Right renal pelvis (tissue), 4 donors: ENCODE data around the gene CHCHD6. TPM values are rescaled to one million over a fixed set of nuclear protein-coding genes. Genes with fewer than 3 reads are reported as not detected.

ENCODE experiments used
- DNase-seq, 4 donors: peaks; one replicate each; pipeline ENCODE4 v3.0.0-alpha.2; 2013; ENCODE audit warnings: low read depth in 4 of 4, low spot score in 3 of 4, missing footprints in 1 of 4
- polyA plus RNA-seq, 4 donors: library from polyadenylated mRNA; unstranded; fragments of 120-200 nt; gene quantifications; one replicate each; pipeline ENCODE4 v1.2.1, GENCODE V29; 2013; ENCODE audit not compliant: insufficient read length in 4 of 4

CHCHD6 gene
- polyA plus RNA-seq, 4 donors = 17.5 to 23.2 (median 18.1) TPM

- peak; percentile 7 to 28 (median 20) for DNase-seq
Measured at GRCh38 chr3:126816986-126817777, 113.1 kb downstream of the CHCHD6 start.

DNA sequence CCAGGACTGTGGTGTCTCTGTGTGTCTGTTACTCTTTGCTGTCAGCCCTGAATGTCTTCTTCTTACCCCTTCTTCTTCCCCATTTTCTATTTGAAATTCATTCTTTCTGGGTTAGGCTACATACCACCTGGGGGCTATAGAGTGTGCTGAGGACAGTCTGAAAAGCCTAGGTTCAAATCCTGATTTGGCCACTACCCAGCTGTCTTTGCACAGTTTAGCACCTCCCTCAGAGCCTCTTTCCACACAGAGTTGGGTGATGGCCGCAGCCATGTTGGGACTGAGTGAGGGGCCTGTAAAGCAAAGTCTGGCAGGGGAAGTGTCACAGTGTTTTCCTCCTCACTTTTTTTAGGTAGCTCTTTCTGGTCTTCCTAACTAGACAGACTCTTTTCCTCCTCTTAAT is 113.7 kb downstream of the CHCHD6 start:
- DNase-seq = no peak

GRCh38 chr3:126818400-126819095 is 114.5 kb downstream of the CHCHD6 start:
- DNase-seq = no peak

- DNase-seq = no peak
Measured at GRCh38 chr3:126826693-126827092, 122.7 kb downstream of the CHCHD6 start.

GRCh38 chr3:126827121-126827520 is 123.1 kb downstream of the CHCHD6 start:
- DNase-seq = no peak

- DNase-seq = no peak
Measured at GRCh38 chr3:126828306-126828705, 124.3 kb downstream of the CHCHD6 start.

DNA sequence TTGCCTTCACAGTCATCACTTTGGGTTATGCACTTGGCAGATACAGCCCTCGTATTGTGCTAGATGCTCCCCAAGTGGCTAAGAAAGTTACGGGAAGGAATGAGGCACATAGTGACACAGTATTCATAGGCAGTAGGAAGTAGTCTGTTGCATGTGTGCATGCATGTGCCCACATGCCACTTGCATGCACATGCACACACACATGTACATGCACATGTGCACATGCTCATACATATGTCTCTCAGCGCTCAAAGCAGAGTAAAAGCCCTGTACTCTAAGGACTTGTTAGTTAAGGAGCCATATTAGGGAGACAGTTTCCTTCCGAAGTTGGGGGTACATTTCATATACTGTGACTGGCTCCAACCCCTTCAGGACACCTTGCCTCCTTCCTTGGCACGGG is 128.9 kb downstream of the CHCHD6 start:
- no peak for DNase-seq

DNA sequence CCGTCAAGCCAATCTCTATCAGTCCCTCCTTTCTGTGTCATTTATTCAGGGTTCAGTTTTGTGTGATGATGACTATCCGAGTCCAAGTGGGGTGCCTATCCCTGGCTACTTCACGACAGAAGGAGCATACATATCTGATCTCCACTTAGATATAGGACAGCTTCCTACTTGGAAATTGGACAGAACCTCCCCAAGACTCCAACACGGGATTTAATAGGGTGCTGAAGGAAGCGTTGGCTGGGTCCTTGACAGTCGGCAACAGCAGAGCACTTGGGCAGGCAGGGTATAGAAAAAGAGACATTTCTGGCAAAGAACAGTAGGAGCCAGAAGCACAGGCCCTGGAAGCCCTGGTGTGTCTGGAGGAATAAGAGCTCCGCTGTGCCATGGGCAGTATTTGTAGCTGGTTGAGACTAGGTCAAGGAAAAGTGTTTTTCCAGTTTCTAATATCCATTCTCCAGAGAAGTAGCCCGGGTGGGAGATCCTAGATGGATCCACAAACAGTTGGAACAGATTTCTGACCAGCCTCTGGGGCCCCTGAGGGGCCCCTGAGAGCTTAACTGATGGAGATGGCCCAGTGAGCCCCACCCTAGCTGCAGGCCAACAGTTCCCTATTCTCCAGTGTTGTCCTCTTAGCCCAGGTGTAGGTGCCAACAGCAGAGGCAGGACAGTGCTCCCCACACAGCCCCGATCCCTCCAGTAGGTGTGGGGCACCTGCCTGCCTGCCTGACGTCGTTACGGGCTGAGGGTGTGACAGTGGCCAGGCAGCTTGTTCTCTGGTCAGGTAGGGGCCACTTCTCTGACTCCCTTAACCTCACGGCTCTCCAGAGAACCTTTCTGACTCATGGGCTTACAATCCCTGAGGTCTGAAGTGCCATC is 130.8 kb downstream of the CHCHD6 start:
- no peak for DNase-seq

DNA sequence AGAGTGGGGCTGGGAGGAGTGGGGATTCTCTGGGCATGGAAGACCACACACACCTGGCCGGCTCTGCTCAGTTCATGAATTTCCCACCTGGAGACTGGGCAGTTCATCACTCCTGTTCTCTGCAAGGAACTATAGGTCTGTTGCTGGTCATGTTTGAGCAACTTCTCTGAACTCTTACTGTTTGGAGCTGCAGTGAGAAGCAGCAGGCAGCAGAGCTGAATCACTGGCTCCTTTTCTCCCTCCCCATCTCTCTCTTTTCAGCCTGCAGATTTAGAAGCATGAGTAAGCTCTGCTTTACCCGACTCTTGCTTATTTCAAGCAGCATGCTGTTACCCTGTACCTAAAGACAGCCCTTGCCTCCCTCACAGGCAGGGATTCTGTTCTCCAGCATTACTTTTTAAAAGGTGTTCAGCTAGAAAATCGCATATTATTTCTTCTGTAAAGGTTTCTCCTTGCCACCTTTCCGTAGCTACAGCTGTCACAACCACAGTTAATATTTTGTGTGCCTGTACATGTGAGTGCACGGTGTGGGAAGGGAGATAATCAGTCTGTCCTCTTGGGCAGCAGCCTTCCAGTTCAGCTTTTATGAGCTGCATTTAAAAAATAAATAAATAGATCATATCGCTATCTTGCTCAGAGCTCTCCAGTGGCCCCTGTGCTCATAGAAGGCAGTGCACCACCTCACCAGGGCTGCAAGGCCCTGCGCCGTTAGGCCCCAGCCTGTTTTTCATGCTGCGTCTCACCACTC is 131.6 kb downstream of the CHCHD6 start:
- no peak for DNase-seq

DNA sequence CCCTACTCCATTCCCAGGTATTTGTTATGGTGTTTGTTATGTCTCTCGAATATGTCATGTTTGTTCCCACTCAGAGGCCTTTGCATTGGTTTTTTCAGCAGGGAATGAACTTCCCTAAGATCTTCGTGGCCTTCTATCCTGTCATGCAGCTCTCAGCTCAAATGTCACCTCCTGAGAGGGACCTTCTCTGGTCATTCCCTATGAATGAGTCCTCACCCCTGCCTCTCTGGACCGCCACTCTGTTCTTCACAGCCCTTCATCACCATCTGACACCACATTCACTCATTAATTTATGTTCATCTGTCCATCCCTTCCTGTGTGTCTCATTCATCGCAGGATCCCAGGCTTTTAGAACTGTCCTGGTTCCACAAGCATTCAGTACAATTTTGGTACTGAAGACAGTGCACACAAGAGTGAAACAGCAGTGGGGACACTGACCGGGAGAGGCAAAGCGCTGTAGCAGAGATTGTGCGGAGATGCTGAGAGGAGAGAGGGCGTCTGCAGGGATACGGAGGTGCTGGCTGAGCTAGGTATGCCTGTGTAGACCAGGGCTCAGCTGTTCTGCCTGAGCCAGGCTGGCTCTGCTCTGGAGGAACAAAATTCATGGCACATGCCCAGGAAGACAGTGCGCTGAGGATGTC is 132.3 kb downstream of the CHCHD6 start:
- DNase-seq = no peak

DNA sequence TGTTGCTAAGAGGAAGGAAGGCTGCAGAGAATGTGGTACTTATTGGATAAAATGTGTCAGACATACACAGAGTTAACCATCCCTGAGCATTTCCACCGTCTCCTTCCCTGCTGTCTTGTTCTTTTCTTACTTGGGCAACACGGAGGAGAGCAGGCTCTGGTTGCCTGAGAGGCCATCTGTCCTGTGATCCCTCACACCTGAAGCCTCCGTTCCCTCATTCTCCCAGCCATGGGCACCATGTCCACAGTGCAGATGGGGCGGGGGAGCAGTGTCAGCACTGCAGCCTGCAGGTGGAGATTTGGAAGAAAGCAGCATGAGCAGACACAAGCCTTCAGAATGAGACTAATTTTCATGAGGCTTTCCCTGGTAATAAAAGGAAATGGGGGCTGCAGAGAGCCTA is 133.7 kb downstream of the CHCHD6 start:
- DNase-seq = no peak

DNA sequence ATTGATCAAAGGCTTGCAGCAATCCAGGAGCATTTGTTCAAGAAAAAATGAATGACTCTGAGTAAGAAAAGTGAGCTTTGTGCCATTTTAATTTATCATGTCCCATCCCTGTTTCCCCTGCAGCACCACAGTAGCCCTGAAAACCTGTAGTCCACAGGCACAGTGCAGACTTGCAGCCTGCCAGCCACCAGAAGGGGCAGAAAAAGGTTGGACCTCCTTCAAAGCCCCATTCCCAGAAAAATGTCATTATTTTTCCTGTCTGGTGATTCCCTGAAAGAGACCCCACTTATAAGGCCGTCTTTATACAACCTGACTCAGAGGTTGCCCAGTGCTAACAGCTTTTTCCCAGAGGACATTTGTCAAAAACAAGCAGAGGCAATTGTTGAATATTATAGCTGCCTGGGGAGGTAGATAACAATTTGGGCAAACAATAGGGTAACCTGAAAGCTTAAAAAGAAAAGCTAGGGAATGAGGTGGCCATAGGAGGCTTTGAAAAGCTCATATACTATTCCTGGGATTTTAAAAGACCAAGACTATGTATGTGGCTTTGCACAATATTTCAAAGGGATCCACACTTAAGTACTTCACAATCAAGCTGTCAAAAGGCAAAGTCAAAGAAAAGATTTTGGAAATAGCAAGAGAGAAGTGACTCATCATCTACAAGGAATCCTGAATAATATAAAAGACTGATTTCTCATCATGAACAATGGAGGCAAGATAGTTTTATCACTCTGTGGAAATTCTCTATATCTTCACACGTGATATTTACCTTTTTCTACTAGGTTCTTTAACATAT is 142.1 kb downstream of the CHCHD6 start:
- DNase-seq = no peak

- DNase-seq = no peak
Measured at GRCh38 chr3:126847061-126847460, 143.0 kb downstream of the CHCHD6 start.

DNA sequence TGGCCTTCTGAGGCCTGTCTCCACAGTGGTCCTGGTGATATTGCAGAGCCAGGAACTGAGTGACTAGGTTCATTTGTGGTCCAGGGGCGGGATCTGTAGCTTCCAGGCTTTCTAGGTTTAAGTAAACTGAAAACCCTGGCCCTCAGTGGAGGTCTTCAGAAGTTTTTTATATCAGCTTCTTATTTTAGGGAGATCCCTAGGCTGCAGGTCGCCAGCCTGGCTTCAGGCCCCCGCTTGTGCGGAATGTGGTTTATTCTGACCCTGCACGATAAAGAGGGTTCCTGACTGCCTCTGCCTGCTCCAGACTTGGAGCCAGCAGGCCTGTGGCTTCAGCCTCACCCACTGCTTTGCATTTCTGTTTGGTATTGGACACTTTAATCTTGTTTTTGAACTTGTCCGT is 145.0 kb downstream of the CHCHD6 start:
- no peak for DNase-seq

GRCh38 chr3:126849768-126850167 is 145.7 kb downstream of the CHCHD6 start:
- DNase-seq = no peak

DNA sequence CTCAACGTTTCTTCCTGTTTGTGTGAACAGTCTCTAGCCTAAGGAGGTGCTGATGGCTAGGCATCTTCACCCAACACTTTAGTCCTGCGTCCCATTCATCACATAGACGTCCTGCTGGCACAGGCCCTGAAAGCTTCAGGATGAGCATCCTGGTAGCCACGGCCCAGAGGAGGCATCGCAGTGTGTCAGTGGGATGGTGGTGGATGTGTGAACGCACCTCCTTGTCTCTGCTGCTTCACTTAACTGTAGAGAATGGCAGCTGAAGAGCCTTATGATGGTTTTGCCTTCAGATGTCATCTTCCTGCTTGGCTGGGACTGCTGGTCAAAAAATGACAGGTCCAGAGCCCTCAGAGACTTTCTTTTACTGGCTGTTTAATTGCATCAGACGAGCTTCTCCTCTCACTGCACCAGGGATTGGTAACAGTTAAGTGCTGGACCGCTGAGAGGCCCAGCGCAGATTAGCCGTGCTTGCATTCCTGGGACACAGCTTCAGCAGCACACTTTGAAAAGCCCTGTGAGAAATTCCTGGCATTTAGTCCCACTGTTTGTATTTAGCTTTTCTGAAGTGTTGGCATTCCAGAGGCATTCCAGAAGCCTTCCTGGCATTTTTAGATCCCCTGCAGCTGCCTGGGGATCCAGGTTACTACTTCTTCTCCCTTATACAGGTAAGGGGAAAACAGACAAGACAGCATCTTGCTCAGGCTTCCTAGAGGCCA is 146.5 kb downstream of the CHCHD6 start:
- DNase-seq = peak in 3 of 4 donors; percentile 12 to 33 (median 20)

GRCh38 chr3:126851382-126851781 is 147.3 kb downstream of the CHCHD6 start:
- no peak for DNase-seq

- no peak for DNase-seq
Measured at GRCh38 chr3:126851934-126852333, 147.9 kb downstream of the CHCHD6 start.
